Measurements from ENCODE around the gene HEG1.

Gene HEG1

DNA sequence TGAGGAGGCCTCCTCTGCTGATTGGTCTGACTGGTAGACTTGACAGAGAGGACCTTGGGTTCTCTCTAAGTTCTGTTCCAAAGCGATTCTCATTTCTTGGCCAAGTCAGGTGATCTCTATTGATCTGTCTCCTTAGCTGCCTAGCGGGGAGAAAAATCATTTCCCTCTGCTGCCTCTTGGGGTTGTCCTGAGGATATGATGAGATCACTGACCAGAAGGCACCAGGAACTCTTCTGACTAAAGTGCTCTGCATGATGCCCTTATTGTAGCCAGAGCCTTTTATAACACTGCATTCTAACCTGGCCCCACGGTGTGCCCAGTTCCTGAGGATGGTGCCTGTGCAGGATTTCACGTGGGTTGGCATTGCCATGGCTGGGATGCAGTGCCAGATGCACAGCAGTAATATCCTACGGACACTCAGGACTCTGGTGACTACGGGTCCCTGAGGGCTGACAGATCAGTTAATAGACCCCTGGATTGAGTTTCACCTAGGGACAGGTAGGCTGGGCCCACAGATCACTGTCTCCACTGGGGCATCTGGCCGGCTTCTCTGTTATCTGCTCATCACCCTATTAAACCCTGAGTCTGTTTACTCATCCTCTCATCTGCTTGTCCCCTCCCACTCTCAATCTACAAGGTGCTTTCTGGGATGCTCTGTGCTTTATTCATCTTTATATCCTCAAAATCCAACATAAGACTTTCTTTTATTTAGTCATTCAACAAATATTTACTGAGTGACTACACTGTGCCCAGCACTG lies 3.9 kb upstream of the HEG1 start:
- no peak overlapping the region for H3K4me3 ChIP-seq (ENCODE audit: low read depth, low read length)
- TF ChIP-seq, protein P1, sequence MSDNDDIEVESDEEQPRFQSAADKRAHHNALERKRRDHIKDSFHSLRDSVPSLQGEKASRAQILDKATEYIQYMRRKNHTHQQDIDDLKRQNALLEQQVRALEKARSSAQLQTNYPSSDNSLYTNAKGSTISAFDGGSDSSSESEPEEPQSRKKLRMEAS (IDR thresholded peaks at IDR 0.05; ENCODE audit: low read depth, low read length): no peak
- no peak for TF ChIP-seq MYC (IDR thresholded peaks at IDR 0.05; ENCODE audit: low read depth, low read length)
- TF ChIP-seq POLR2A (IDR thresholded peaks at IDR 0.05; ENCODE audit: extremely low read depth, insufficient read length): no peak
- TF ChIP-seq, protein P2, sequence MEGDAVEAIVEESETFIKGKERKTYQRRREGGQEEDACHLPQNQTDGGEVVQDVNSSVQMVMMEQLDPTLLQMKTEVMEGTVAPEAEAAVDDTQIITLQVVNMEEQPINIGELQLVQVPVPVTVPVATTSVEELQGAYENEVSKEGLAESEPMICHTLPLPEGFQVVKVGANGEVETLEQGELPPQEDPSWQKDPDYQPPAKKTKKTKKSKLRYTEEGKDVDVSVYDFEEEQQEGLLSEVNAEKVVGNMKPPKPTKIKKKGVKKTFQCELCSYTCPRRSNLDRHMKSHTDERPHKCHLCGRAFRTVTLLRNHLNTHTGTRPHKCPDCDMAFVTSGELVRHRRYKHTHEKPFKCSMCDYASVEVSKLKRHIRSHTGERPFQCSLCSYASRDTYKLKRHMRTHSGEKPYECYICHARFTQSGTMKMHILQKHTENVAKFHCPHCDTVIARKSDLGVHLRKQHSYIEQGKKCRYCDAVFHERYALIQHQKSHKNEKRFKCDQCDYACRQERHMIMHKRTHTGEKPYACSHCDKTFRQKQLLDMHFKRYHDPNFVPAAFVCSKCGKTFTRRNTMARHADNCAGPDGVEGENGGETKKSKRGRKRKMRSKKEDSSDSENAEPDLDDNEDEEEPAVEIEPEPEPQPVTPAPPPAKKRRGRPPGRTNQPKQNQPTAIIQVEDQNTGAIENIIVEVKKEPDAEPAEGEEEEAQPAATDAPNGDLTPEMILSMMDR (IDR thresholded peaks at IDR 0.05; ENCODE audit: low read depth, low read length): no peak
- no peak for DNase-seq (ENCODE audit: low read depth)

DNA sequence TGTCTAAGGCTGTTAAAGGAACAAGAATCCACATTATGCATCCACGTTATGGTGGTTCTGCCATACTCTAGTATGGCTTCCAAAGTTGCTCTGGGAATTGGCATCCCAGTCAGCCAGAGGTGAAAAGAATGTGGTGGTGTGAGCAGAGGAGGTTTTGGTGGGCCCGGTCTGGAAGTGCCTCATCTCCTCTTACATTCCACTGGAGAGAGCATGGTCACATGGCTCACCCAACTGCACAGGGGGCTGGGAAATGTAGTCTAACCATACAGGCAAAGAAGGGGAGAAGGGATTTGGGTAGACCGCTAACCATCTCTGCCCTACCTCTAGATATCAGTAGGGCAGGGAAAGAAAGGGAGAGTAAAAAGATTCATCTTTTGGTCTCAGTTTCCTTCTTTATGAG lies 3.2 kb upstream of the HEG1 start:
- DNase-seq (ENCODE audit: low read depth): no peak
- TF ChIP-seq MYC (IDR thresholded peaks at IDR 0.05; ENCODE audit: low read depth, low read length): no peak
- H3K4me3 ChIP-seq (ENCODE audit: low read depth, low read length): no peak overlapping the region

DNA sequence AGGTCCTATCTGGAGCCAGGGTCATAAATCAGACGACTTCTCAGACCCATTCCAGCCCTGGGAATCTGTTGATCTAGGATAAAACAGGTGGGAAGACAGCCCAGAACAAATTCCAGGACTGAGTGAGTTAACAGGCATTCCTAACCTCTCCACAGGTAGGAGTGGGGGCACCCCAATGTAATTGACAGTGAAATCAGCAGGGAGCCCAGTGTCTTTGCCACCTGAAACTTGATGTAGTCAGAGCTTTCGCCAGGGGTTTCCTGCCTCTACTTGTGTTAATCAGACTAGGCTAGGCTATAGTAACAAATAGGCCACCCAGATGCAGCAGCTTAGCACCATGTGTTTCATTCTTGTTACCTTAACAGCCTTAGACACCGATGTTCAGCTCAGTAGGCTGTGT lies 2.7 kb upstream of the HEG1 start:
- no peak overlapping the region for H3K4me3 ChIP-seq (ENCODE audit: low read depth, low read length)
- TF ChIP-seq, protein P2 (IDR thresholded peaks at IDR 0.05; ENCODE audit: low read depth, low read length): no peak
- TF ChIP-seq MYC (IDR thresholded peaks at IDR 0.05; ENCODE audit: low read depth, low read length) (no peak), POLR2A (IDR thresholded peaks at IDR 0.05; ENCODE audit: extremely low read depth, insufficient read length) (no peak)
- TF ChIP-seq, protein P1 (IDR thresholded peaks at IDR 0.05; ENCODE audit: low read depth, low read length): no peak
- DNase-seq (ENCODE audit: low read depth): no peak

DNA sequence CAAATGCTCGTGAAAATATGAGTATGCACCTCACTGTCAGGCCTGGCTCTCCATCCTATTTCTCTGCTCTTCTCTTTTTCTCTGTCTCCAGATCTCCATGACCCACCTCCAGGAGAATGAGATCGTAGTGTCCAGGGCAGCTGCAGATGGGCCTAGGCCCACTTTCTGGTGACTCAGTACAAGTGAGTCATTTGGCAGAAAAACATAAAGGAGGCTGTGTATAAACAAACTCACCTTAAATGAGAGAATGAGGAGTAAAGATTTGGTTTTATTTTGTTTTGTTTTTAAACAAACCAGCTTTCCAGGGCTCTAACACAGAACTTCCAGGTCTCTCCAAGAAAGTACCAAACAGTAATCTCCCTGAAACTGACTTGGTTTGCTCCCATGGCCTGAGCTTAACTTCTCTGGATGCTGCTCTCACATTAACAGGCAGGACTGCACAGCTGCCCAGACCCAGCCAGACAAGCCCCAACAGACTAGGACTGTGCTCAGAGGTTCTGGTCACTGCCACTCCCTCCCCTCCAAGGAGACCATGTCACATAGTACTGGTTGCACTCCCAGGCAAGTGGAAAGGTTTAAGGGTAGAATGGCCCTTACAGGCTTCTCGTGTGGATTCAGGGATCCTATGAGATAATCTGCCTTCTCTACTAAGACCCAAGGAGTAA lies 1.5 kb upstream of the HEG1 start:
- TF ChIP-seq, protein P1 (IDR thresholded peaks at IDR 0.05; ENCODE audit: low read depth, low read length): no peak
- DNase-seq (ENCODE audit: low read depth): no peak

DNA sequence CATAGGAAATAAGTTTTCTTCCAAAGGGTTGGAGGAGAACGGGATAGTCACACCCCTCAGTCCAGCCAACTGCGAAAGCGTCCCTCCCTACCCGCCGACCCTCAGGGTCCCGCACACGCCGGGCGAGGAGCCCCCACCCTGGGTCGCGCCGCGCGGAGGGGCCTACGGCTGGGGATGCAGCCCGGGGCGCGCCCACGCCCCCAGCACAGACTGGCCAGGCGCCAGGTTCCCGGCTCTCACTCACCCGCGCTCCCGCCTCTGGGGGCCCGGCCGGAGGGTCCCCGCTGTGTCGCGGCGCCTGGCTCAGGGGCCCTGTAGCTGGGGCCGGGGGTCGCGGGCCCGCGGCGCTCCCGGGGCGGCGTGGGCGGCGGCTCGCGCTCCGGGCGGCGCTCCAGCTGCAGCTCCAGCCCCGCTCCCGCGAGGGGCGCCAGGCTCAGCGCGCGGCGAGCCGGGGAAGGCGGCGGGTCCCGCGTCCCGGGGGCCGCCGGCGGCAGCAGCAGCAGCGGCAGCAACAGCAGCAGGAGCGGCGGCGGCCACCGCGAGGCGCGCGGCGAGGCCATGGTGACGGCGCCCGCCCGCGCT lies 375 bp downstream of the HEG1 start:
- TF ChIP-seq MYC (IDR thresholded peaks at IDR 0.05; ENCODE audit: low read depth, low read length) (no peak), POLR2A (IDR thresholded peaks at IDR 0.05; ENCODE audit: extremely low read depth, insufficient read length) (no peak)
- TF ChIP-seq, protein P2 (IDR thresholded peaks at IDR 0.05; ENCODE audit: low read depth, low read length): no peak
- TF ChIP-seq, protein P1 (IDR thresholded peaks at IDR 0.05; ENCODE audit: low read depth, low read length): no peak
- no peak for DNase-seq (ENCODE audit: low read depth)
- H3K4me3 ChIP-seq (ENCODE audit: low read depth, low read length): peak overlapping the region; percentile 47

More for the DNA sequence above, 1.5 kb upstream of the HEG1 start:
- H3K4me3 ChIP-seq (ENCODE audit: low read depth, low read length): no peak overlapping the region

DNA sequence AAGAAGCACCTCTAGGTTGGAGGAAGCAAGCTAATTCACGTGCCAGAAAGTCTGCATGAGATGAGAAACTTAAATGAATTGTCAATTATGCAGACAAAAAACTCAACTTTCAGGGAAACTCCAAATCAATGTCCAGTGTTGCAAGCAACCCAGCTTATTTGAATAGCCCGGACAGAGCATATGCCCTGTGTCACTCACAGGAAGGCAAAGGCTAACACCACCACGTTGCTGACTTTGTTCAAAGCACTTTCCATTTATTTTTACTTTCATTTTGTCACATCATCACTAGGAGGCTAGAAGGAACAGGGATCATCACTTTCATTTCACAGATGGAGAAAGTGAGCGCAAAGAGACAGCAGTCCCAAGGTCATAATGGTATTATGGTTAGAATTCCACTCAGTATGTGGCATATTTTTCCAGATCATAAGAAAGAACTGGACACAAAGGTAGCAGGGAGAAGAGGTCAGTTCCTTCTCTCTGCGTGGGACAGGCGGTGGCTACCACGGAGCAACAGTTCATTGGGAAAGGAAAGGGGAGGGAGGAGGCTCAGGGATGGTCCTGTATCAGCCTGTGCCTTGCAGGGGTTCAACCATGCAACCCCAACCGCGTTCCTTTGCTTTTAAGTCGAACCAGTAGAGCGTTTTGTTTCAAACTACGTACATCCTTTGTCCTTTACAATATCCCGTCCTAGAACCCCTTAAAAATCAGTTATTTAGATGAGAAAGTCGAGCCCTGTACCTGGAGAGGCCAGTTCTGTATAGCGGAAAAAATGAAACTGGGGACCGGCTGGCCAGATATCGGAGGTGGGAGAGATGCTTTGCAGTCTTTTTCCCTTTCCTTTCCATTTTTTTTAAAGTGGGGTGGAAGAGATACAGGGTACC lies 1.1 kb downstream of the HEG1 start:
- TF ChIP-seq, protein P2 (IDR thresholded peaks at IDR 0.05; ENCODE audit: low read depth, low read length): no peak
- TF ChIP-seq, protein P1 (IDR thresholded peaks at IDR 0.05; ENCODE audit: low read depth, low read length): 0 out of 2 replicates have a peak, but pooled peaks have one; percentile 13
- TF ChIP-seq POLR2A (IDR thresholded peaks at IDR 0.05; ENCODE audit: extremely low read depth, insufficient read length) (no peak), MYC (IDR thresholded peaks at IDR 0.05; ENCODE audit: low read depth, low read length) (no peak)
- peak overlapping the region; percentile 47 for H3K4me3 ChIP-seq (ENCODE audit: low read depth, low read length)
- DNase-seq (ENCODE audit: low read depth): peak; percentile 18

Measured in NB4 (cell line).